ENCODE data around the gene LIN7C.
A peak's percentile ranks its signal among the peaks of the same experiment; 100 is the strongest.
"Not testable (repeated sequence)": the region's sequence is repeated elsewhere in the genome, so short reads cannot be mapped to it uniquely, and the experiment has no call there.

Gene LIN7C

GRCh38 chr11:27506200-27507182 is at the start of gene LIN7C:
Gene LIN7C, minus strand, starts transcription at chr11:27506769. Its CDS starts 17 bp downstream, at chr11:27506752.
- peak; percentile 95 for DNase-seq (ENCODE audit: low spot score)

GRCh38 chr11:27555264-27555663 is 48.7 kb upstream of the LIN7C start:
- DNase-seq (ENCODE audit: low spot score): no peak

GRCh38 chr11:27553186-27553585 is 46.6 kb upstream of the LIN7C start:
- no peak for DNase-seq (ENCODE audit: low spot score)

GRCh38 chr11:27552341-27552740 is 45.8 kb upstream of the LIN7C start:
- no peak for DNase-seq (ENCODE audit: low spot score)

- no peak for DNase-seq (ENCODE audit: low spot score)
Observed at GRCh38 chr11:27551127-27551526, 44.6 kb upstream of the LIN7C start.

- DNase-seq (ENCODE audit: low spot score): no peak
Observed at GRCh38 chr11:27545946-27546345, 39.4 kb upstream of the LIN7C start.

GRCh38 chr11:27545035-27545434 is 38.5 kb upstream of the LIN7C start:
- DNase-seq (ENCODE audit: low spot score): no peak

GRCh38 chr11:27541790-27542189 is 35.2 kb upstream of the LIN7C start:
- no peak for DNase-seq (ENCODE audit: low spot score)

- DNase-seq (ENCODE audit: low spot score): no peak
Observed at GRCh38 chr11:27540051-27540450, 33.5 kb upstream of the LIN7C start.

GRCh38 chr11:27535103-27535502 is 28.5 kb upstream of the LIN7C start:
- no peak for DNase-seq (ENCODE audit: low spot score)

GRCh38 chr11:27532652-27533325 is 26.2 kb upstream of the LIN7C start:
- no peak for DNase-seq (ENCODE audit: low spot score)

GRCh38 chr11:27528712-27529111 is 22.1 kb upstream of the LIN7C start:
- no peak for DNase-seq (ENCODE audit: low spot score)

GRCh38 chr11:27526535-27526934 is 20.0 kb upstream of the LIN7C start:
- no peak for DNase-seq (ENCODE audit: low spot score)

GRCh38 chr11:27525824-27526516 is 19.4 kb upstream of the LIN7C start:
- no peak for DNase-seq (ENCODE audit: low spot score)

GRCh38 chr11:27524155-27524554 is 17.6 kb upstream of the LIN7C start:
- DNase-seq (ENCODE audit: low spot score): no peak

- no peak for DNase-seq (ENCODE audit: low spot score)
Observed at GRCh38 chr11:27520226-27520625, 13.7 kb upstream of the LIN7C start.

GRCh38 chr11:27518518-27518917 is 11.9 kb upstream of the LIN7C start:
- DNase-seq (ENCODE audit: low spot score): no peak

GRCh38 chr11:27517490-27517889 is 10.9 kb upstream of the LIN7C start:
- not testable (repeated sequence) for DNase-seq (ENCODE audit: low spot score)

- DNase-seq (ENCODE audit: low spot score): peak; percentile 39
Observed at GRCh38 chr11:27514558-27514957, 8.0 kb upstream of the LIN7C start.

GRCh38 chr11:27514076-27514475 is 7.5 kb upstream of the LIN7C start:
- DNase-seq (ENCODE audit: low spot score): no peak

GRCh38 chr11:27513389-27513788 is 6.8 kb upstream of the LIN7C start:
- DNase-seq (ENCODE audit: low spot score): no peak

- no peak for DNase-seq (ENCODE audit: low spot score)
Observed at GRCh38 chr11:27512238-27512637, 5.7 kb upstream of the LIN7C start.

GRCh38 chr11:27509908-27510307 is 3.3 kb upstream of the LIN7C start:
- DNase-seq (ENCODE audit: low spot score): no peak

Measured in AG08396 (cell line).